WTC11 (cell line): ENCODE results near the gene TATDN3. TPM values are rescaled to one million over a fixed set of nuclear protein-coding genes. Genes with fewer than 3 reads are reported as not detected.
A peak's percentile ranks its signal among the peaks of the same experiment; 100 is the strongest.

Experiments
- ATAC-seq: fragments of 200-7000 bp; cut with Tn5 transposase; 2 replicates; pipeline ENCODE4 v1.10.0; 2021; ENCODE audit warnings: mild to moderate bottlenecking, moderate library complexity
- CTCF ChIA-PET: fragments of 300-600 bp; sonication (Branson Sonifier 250); formaldehyde crosslinking; loops from one replicate; lab custom pipeline; 2021; ENCODE audit warnings: antibody characterized with exemption; lab: Charles Lee
- POLR2A ChIA-PET: fragments of 350-600 bp; sonication (Branson Sonifier 250); formaldehyde crosslinking; loops from one replicate; lab custom pipeline; 2021; ENCODE audit warnings: antibody characterized with exemption; lab: Charles Lee
- DNase-seq: peaks from one replicate; pipeline ENCODE4 v3.0.0; 2021; ENCODE audit warnings: low spot score
- H3K27ac Mint-ChIP-seq: 2 replicates; pipeline ENCODE4 v1.8.0; 2021; ENCODE audit warnings: mixed read lengths
- H3K27me3 Mint-ChIP-seq: 2 replicates; pipeline ENCODE4 v1.8.0; 2021; ENCODE audit warnings: low read depth, mild to moderate bottlenecking, moderate library complexity, mixed read lengths
- H3K36me3 Mint-ChIP-seq: 2 replicates; pipeline ENCODE4 v1.8.0; 2021; ENCODE audit warnings: mixed read lengths
- H3K4me1 Mint-ChIP-seq: 2 replicates; pipeline ENCODE4 v1.8.0; 2022; ENCODE audit warnings: mixed read lengths
- H3K4me3 Mint-ChIP-seq: 2 replicates; pipeline ENCODE4 v1.8.0; 2021; ENCODE audit warnings: mild to moderate bottlenecking, moderate library complexity, mixed read lengths
- H3K9me3 Mint-ChIP-seq: 2 replicates; pipeline ENCODE4 v1.8.0; 2021; ENCODE audit warnings: mixed read lengths
- CBFB ChIP-seq: sonication (generic); formaldehyde crosslinking; IDR thresholded peaks from 2 replicates; pipeline ENCODE4 v1.8.1; 2022; ENCODE audit warnings: mild to moderate bottlenecking, low read depth, missing genetic modification reagents
- GABPB1 ChIP-seq: sonication (generic); formaldehyde crosslinking; IDR thresholded peaks from 2 replicates; pipeline ENCODE4 v1.8.1; 2023; ENCODE audit warnings: mild to moderate bottlenecking, missing genetic modification reagents
- NFYB ChIP-seq: sonication (generic); formaldehyde crosslinking; conservative IDR thresholded peaks from 2 replicates; pipeline ENCODE4 v1.8.0; 2022; ENCODE audit warnings: low read depth, missing genetic modification reagents
- NR3C1 ChIP-seq: sonication (generic); formaldehyde crosslinking; conservative IDR thresholded peaks from 2 replicates; pipeline ENCODE4 v1.8.1; 2023; ENCODE audit warnings: low read depth, mild to moderate bottlenecking, missing genetic modification reagents
- PRRX2 ChIP-seq: fragments of 250-450 bp; sonication (Bioruptor Pico); IDR thresholded peaks from 2 replicates; pipeline ENCODE4 v1.8.0; 2021; ENCODE audit warnings: mild to moderate bottlenecking
- SMAD3 ChIP-seq: sonication (generic); formaldehyde crosslinking; IDR thresholded peaks from 2 replicates; pipeline ENCODE4 v1.8.0; 2022; ENCODE audit warnings: missing genetic modification reagents, mild to moderate bottlenecking, borderline replicate concordance
- TEAD1 ChIP-seq: sonication (generic); formaldehyde crosslinking; IDR thresholded peaks from 2 replicates; pipeline ENCODE4 v1.8.0; 2022; ENCODE audit warnings: mild to moderate bottlenecking, missing genetic modification reagents
- TP53 ChIP-seq: sonication (generic); formaldehyde crosslinking; IDR thresholded peaks from 2 replicates; pipeline ENCODE4 v1.8.1; 2023; ENCODE audit warnings: mild to moderate bottlenecking, missing genetic modification reagents
- ZNF232 ChIP-seq: sonication (generic); formaldehyde crosslinking; IDR thresholded peaks from 2 replicates; pipeline ENCODE4 v1.8.0; 2022; ENCODE audit warnings: mild to moderate bottlenecking, missing genetic modification reagents
- ZNF423 ChIP-seq: fragments of 250-450 bp; sonication (Bioruptor Pico); IDR thresholded peaks from 2 replicates; pipeline ENCODE4 v2.1.2; 2022; ENCODE audit warnings: mild to moderate bottlenecking, moderate library complexity
- ZNF671 ChIP-seq: fragments of 250-450 bp; sonication (Bioruptor Pico); IDR thresholded peaks from 2 replicates; pipeline ENCODE4 v1.8.0; 2021; ENCODE audit warnings: mild to moderate bottlenecking
- total RNA-seq: library from RNA; stranded (reverse); gene quantifications from 3 replicates; pipeline ENCODE4 v1.2.3, GENCODE V29; 2021
- TF ChIP-seq, protein P1 (sequence below): sonication (generic); formaldehyde crosslinking; IDR thresholded peaks from 2 replicates; pipeline ENCODE4 v1.8.1; 2023; ENCODE audit warnings: mild to moderate bottlenecking, missing genetic modification reagents, borderline replicate concordance
- TF ChIP-seq, protein P2 (sequence below): sonication (generic); formaldehyde crosslinking; IDR thresholded peaks from 2 replicates; pipeline ENCODE4 v1.8.0; 2022; ENCODE audit warnings: mild to moderate bottlenecking, missing genetic modification reagents
- TF ChIP-seq, protein P3 (sequence below): sonication (generic); formaldehyde crosslinking; IDR thresholded peaks from 2 replicates; pipeline ENCODE4 v1.8.0; 2022; ENCODE audit warnings: missing genetic modification reagents
- TF ChIP-seq, protein P4 (sequence below): sonication (generic); formaldehyde crosslinking; IDR thresholded peaks from 2 replicates; pipeline ENCODE4 v1.8.1; 2023; ENCODE audit warnings: mild to moderate bottlenecking, missing genetic modification reagents
- TF ChIP-seq, protein P5 (sequence below): sonication (generic); formaldehyde crosslinking; IDR thresholded peaks from 2 replicates; pipeline ENCODE4 v1.8.1; 2022; ENCODE audit warnings: mild to moderate bottlenecking, moderate library complexity, missing genetic modification reagents

The TATDN3 gene
- total RNA-seq, 1 experiment from 2014 or later = 19.3 TPM

DNA sequence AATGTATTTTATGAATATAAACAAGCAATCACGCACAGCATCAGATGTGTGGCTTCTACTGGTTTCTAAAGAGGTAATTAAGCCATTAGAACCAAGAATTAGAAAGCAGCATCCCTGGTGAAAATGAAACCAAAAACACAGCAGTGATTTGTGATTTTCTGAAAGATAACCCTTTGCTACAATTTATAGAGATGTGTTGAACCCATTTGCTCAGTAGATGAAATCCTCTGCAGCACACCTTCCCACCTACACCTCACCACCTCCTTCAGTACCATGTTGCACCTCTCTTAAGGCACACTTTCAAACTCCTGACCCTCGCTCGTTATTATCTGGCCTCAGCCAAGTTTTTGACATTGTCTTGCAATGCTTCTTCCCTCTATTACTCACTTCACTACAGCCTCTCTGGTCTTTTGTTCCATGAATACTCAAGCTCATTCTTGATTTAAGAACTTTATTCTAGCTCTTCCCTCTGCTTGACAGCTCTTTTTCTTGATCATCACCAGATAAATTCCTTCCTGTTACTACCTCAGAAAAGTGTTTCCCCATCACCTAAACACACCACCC is 38.7 kb upstream of the TATDN3 start:
- CTCF ChIA-PET = interaction anchor here (1.5 kb wide), 2 partner anchors 10 to 88 kb away, joined by 3 to 4 read pairs; no protein-coding TSS in a partner anchor
- TF ChIP-seq ZNF423 (CRISPR knock-in tag) (no peak), NR3C1 (CRISPR knock-in tag) (no peak), GABPB1 (CRISPR knock-in tag) (no peak)
- TF ChIP-seq, protein P1, sequence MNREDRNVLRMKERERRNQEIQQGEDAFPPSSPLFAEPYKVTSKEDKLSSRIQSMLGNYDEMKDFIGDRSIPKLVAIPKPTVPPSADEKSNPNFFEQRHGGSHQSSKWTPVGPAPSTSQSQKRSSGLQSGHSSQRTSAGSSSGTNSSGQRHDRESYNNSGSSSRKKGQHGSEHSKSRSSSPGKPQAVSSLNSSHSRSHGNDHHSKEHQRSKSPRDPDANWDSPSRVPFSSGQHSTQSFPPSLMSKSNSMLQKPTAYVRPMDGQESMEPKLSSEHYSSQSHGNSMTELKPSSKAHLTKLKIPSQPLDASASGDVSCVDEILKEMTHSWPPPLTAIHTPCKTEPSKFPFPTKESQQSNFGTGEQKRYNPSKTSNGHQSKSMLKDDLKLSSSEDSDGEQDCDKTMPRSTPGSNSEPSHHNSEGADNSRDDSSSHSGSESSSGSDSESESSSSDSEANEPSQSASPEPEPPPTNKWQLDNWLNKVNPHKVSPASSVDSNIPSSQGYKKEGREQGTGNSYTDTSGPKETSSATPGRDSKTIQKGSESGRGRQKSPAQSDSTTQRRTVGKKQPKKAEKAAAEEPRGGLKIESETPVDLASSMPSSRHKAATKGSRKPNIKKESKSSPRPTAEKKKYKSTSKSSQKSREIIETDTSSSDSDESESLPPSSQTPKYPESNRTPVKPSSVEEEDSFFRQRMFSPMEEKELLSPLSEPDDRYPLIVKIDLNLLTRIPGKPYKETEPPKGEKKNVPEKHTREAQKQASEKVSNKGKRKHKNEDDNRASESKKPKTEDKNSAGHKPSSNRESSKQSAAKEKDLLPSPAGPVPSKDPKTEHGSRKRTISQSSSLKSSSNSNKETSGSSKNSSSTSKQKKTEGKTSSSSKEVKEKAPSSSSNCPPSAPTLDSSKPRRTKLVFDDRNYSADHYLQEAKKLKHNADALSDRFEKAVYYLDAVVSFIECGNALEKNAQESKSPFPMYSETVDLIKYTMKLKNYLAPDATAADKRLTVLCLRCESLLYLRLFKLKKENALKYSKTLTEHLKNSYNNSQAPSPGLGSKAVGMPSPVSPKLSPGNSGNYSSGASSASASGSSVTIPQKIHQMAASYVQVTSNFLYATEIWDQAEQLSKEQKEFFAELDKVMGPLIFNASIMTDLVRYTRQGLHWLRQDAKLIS (CRISPR knock-in tag) = no peak
- TF ChIP-seq, protein P2, sequence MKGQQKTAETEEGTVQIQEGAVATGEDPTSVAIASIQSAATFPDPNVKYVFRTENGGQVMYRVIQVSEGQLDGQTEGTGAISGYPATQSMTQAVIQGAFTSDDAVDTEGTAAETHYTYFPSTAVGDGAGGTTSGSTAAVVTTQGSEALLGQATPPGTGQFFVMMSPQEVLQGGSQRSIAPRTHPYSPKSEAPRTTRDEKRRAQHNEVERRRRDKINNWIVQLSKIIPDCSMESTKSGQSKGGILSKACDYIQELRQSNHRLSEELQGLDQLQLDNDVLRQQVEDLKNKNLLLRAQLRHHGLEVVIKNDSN (CRISPR knock-in tag) = no peak
- POLR2A ChIA-PET = no interaction called here
- H3K9me3 Mint-ChIP-seq = no peaks in the 10 kb centered on the region
- peaks cover 43% of the 10 kb centered on the region for H3K4me1 Mint-ChIP-seq
- ATAC-seq = no peak
- H3K4me3 Mint-ChIP-seq = no peak overlapping the region
- no peaks in the 10 kb centered on the region for H3K27me3 Mint-ChIP-seq
- 0 out of 2 replicates have a peak, but pooled peaks cover 4% of the 10 kb centered on the region for H3K36me3 Mint-ChIP-seq
- peak overlapping the region; percentile 19 for H3K27ac Mint-ChIP-seq
- no peak for DNase-seq

DNA sequence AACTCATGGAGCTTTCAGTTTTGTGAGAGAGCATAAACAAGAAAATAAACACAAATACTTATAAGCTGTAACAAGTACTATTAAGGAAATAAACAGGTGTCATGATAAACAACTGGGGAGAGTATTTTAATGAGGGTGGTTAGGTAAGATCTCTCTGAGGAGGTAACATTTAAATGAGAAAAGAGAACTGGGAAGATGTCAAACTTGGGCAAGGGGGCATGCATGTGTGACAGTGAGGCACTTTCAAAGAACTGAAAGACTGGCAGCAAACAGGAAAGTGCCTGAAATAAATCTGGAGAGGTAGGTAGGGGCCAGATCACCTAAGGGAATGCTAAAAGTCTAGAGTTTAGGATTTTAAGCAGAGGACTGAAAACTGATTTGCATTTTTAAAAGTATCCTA is 37.9 kb upstream of the TATDN3 start:
- CTCF ChIA-PET = interaction anchor here (0.6 to 1.4 kb wide), 5 partner anchors 18 to 298 kb away, joined by 3 to 6 read pairs (median 4); no protein-coding TSS in a partner anchor
- H3K27me3 Mint-ChIP-seq = no peaks in the 10 kb centered on the region

More for the DNA sequence above, 37.9 kb upstream of the TATDN3 start:
- Mint-ChIP-seq H3K4me3 (no peak overlapping the region), H3K27ac (peak overlapping the region; percentile 54; the same call in 1 of the 2 replicates), H3K4me1 (peaks cover 43% of the 10 kb centered on the region), H3K36me3 (0 out of 2 replicates have a peak, but pooled peaks cover 4% of the 10 kb centered on the region), H3K9me3 (no peaks in the 10 kb centered on the region)
- POLR2A ChIA-PET = no interaction called here
- TF ChIP-seq CBFB (CRISPR knock-in tag) (no peak), SMAD3 (CRISPR knock-in tag) (no peak), TEAD1 (CRISPR knock-in tag) (no peak), TP53 (CRISPR knock-in tag) (no peak), GABPB1 (CRISPR knock-in tag) (no peak), PRRX2 (CRISPR knock-in tag) (no peak), ZNF423 (CRISPR knock-in tag) (no peak), ZNF232 (CRISPR knock-in tag) (no peak), NFYB (CRISPR knock-in tag) (no peak), ZNF671 (CRISPR knock-in tag) (no peak)
- TF ChIP-seq, protein P3, sequence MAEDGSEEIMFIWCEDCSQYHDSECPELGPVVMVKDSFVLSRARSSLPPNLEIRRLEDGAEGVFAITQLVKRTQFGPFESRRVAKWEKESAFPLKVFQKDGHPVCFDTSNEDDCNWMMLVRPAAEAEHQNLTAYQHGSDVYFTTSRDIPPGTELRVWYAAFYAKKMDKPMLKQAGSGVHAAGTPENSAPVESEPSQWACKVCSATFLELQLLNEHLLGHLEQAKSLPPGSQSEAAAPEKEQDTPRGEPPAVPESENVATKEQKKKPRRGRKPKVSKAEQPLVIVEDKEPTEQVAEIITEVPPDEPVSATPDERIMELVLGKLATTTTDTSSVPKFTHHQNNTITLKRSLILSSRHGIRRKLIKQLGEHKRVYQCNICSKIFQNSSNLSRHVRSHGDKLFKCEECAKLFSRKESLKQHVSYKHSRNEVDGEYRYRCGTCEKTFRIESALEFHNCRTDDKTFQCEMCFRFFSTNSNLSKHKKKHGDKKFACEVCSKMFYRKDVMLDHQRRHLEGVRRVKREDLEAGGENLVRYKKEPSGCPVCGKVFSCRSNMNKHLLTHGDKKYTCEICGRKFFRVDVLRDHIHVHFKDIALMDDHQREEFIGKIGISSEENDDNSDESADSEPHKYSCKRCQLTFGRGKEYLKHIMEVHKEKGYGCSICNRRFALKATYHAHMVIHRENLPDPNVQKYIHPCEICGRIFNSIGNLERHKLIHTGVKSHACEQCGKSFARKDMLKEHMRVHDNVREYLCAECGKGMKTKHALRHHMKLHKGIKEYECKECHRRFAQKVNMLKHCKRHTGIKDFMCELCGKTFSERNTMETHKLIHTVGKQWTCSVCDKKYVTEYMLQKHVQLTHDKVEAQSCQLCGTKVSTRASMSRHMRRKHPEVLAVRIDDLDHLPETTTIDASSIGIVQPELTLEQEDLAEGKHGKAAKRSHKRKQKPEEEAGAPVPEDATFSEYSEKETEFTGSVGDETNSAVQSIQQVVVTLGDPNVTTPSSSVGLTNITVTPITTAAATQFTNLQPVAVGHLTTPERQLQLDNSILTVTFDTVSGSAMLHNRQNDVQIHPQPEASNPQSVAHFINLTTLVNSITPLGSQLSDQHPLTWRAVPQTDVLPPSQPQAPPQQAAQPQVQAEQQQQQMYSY (CRISPR knock-in tag) = no peak
- TF ChIP-seq, protein P4, sequence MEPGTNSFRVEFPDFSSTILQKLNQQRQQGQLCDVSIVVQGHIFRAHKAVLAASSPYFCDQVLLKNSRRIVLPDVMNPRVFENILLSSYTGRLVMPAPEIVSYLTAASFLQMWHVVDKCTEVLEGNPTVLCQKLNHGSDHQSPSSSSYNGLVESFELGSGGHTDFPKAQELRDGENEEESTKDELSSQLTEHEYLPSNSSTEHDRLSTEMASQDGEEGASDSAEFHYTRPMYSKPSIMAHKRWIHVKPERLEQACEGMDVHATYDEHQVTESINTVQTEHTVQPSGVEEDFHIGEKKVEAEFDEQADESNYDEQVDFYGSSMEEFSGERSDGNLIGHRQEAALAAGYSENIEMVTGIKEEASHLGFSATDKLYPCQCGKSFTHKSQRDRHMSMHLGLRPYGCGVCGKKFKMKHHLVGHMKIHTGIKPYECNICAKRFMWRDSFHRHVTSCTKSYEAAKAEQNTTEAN (CRISPR knock-in tag) = no peak
- TF ChIP-seq, protein P5, sequence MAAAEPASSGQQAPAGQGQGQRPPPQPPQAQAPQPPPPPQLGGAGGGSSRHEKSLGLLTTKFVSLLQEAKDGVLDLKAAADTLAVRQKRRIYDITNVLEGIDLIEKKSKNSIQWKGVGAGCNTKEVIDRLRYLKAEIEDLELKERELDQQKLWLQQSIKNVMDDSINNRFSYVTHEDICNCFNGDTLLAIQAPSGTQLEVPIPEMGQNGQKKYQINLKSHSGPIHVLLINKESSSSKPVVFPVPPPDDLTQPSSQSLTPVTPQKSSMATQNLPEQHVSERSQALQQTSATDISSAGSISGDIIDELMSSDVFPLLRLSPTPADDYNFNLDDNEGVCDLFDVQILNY (CRISPR knock-in tag) = no peak
- no peak for DNase-seq
- ATAC-seq = no peak
